ENCODE data around the gene MRTFB.

MRTFB gene

DNA sequence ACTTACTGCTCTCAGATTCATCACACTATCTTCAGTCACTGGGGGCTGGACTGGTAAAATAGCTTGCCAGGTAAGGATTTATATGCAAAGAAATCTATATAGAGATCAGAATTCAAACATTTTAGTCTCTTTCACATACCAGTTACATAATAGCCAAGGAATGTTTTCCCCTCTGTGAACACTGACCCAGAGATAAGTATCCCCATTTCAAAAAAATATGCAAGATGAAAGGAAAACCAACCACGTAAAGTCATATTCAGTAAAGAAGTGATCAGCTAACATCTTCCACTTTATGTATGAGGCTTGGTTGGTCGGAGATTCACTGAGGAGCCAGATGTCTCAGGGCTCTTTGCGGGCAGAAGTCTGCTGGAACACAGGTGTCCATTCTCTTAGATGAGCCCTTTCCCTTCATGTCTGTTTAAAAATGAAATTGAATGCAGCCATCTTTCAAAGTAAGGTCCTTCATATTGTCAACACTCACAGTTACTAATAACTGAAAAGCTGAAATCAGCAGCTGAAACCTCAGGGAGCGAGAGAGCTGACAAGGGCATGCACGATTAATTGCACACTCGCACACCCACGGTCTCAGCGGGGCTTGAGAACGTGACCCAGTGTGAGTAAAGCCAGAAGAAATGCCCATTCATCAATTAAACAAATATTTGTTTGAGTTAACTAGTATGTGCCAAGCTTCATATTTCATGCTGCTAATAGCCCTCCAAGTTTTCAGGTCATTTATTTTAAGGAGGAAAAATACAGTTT, 161.2 kb downstream of the MRTFB start:
- no peak for DNase-seq (ENCODE audit: low spot score)

DNA sequence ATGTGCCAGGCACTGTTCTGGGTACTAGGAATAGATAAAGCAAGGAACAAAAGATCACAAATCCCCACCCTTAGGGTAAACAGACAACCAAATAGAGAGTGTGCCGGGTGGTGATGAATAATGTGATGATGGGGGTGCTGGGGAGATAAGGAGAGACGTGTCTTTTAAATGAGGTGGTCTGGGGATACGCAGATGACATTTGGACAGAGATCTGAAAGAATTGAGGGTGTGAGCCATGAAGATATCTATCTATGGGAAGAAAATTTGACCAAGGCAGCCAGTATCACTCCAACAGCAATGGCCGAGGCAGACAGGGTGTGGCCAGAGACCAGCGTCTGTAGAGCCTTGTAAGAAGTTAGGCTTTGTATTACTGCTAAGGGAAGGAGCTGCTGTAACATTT, 165.3 kb downstream of the MRTFB start:
- no peak for DNase-seq (ENCODE audit: low spot score)

DNA sequence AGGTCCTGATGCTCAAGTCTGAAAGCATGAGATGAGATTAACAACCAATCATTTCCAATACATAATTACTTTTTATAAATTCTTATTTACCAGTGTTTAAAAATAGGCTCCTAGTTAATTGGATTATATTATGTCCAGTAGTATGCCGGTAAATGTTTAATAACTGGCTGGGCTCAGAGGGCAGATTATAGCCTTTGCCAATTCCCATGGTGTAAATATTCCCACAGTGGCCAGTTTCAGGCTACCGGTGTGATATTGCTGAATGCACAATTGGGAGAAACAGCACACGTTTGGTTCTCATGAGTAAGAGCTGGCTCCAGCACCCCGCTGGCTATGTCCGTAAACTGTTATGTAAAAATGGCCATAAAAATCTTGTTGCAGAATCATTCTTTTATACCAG, 167.6 kb downstream of the MRTFB start:
- no peak for DNase-seq (ENCODE audit: low spot score)

DNA sequence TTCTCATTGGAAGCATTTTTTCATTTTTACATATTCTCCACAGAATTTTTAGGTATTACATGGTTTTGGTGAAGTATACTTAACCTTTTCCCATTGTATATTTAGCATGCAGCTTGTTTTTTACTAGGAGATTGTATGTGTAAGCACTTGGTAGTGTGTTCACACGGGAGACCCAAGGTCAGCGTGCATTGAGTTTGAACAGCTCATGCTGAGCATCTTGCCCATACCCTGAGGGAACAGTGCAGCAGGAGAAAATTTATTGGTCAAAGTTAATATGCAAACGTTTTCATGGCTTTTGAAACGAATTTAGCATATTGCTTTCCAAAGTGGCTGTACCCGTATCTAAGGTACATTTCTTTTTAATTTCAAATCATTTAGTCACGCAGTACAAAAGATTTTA, 168.7 kb downstream of the MRTFB start:
- DNase-seq (ENCODE audit: low spot score) = no peak

DNA sequence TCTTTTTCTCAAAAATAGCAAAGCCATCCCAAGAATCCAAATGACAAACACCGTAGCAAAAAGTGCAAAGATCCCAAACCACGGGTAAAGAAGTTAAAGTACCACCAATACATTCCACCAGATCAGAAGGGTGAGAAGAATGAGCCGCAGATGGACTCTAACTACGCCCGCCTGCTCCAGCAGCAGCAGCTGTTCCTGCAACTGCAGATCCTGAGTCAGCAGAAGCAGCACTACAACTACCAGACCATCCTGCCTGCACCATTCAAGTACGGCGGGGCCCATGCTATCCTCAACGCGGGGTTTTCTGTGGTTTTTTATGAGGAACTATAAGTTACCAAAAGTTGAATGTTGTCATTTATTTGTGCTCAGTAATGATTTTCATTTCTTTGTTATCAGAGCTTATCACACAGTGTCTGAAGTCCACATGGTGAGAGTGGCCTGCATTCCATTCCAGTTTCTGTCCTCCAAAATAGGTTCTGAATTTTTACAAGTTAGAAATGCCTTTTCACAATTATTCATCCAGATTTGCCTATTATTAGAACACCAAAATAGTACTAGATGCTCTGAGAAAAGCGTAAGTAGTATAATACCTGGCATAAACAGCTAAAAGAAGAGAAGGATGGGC, 169.2 kb downstream of the MRTFB start:
- DNase-seq (ENCODE audit: low spot score) = no peak

DNA sequence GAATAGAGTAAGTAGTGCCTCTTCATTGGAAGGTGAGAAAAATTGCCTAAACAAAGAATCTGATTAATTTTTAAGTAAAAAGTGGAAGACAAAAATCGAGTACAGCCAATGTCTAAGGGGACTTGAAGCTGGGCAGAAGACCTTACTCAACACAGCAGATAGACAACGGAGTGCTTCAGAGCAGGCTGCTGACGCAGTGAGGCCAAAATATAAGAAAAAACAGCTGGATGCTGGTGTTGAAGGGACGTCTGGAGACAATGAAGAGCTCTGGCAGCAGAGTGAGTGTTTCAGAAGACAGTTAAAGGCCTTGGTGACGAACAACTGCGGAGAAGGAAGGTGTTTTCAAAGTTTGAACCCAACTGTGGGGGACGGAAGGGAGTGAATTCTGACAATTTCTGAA, 169.8 kb downstream of the MRTFB start:
- DNase-seq (ENCODE audit: low spot score) = no peak

DNA sequence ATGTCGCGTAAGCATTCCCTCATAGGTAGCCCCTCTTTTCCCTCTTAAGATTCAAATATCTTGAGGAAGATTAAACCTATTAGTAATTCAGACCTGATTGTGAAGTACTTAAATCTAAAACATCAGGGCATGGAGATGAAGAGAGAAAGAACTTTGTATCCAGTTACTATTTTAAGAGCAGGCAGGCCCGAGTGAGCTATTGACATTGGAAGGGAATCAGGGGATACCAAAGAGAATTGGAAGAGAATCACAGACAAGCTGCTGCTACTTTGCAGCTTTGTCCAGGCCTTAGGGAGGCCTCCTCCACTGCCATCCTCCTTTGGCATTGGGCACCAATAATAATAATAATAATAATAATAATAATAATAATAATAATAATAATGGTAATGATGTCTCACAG, 170.5 kb downstream of the MRTFB start:
- no peak for DNase-seq (ENCODE audit: low spot score)

DNA sequence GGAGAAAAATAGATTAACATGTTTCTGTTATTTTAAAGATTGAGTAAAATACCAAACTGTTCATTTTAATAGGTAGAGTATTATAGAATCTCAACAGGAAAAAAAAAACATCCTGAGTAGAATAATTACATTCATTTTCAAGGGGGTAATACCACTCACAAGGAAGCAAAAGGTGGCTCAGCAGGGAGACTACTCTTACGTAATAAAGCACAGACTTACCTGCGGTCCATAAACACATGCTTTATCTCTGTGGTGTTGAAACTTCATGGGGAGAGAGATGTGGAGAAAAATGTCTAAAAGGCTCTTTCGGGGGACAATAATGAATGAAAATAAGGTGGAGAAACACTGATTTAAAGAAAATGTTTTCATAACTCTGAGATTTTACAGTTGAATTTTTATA, 171.7 kb downstream of the MRTFB start:
- DNase-seq (ENCODE audit: low spot score) = no peak

DNA sequence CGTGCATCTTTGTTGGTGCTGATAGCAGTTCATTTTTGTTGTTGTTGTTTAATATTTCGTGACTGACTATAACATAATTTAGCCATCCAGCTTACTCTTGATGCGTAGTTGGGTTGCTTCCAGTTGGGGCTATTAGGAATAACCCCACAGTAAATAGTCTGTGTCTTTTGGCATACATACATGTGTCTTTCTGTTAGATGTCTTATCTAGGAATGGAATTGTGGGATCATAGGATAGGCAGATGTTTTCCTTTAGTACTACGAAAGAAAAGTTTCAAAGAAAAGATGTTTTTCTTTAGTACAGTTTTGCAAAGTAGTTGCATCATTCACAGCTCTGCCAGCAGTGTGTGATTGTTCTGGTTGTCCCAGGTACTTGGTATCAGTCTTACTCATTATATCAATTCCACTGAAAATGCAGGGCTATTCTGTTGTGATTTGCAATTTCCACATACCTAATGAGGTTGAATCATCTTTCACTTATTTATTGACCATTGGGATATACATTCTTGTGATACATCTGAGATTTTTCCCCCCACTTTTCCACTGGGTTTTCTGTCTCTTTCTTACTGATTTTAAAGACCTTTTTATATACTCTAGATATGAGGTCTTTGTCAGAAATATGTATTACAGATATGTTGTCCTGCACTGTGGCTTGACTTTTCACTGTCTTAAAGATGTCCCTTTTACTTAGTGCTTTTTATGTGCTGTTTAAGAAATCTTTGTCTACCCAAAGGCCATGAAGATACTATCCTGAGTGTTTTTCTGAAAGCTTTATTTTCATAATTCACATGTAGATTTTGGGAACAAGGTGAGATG, 173.3 kb downstream of the MRTFB start:
- DNase-seq (ENCODE audit: low spot score) = no peak

DNA sequence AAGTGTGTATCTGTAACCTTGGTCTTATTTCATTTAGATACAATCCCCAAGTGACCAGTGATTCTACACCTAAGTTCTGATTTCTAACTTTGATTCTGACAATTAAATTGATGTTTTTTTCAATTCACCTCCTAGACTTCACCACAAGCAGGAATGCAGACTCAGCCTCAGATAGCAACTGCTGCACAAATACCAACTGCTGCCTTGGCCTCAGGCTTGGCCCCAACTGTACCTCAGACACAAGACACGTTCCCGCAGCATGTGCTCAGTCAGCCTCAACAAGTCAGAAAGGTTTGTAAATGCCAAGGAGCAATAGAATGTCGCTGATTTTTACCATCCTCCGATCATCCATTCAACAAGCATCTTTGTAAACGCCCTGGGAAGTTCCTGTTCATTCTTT, 177.7 kb downstream of the MRTFB start:
- DNase-seq (ENCODE audit: low spot score) = no peak

DNA sequence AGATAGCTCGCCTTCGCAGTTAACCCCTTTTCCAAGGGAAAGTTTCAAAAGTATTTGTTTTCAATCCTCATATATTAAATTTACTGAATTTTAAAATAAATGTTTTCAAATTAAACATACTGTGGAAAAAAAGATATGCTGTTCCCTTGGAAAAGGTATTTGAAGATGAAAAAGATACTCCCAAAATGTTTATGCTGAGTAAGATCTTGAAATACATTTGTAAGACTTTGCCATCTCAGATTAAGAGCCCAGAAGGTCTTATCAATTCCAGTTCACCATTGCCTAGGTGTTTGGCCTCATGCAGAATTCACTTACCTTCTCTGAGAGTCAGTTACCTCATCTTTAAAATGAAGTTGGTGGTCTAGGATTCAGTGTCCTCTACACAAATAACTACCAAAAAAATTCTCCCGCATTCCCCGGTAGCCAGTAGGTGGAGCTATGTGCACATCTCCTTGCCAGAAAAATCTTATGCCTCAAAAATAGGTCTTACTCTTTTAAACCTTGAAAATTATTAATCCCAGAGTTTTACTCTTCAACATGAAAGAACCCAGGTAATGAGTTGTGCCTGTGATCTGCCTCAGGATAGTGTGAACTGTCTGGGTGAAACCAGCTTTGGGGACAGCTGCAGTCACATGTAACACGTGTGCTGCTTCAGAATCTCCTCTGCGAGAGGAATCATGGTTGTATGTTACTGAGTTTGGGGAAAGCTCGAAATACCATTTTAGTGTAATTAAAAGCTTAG, 178.3 kb downstream of the MRTFB start:
- peak; percentile 68 for DNase-seq (ENCODE audit: low spot score)

DNA sequence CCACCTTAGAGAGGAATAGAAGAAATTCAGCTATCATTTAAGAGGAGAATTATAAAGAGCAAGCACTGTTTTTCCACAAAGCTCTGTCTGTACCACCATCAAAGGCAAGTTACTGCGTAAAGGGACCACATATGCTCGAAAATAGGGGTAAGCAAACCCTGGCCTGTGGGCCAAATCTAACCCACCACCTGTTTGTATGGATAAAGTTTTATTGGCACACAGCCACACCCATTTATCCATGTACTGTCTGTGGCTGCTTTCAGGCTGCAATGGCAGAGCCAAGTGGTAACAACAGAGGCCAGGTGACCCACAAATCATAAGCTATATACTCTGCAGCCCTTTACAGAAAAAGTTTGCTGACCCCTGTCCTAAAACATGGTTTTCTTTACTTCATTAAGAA, 180.3 kb downstream of the MRTFB start:
- DNase-seq (ENCODE audit: low spot score) = no peak

DNA sequence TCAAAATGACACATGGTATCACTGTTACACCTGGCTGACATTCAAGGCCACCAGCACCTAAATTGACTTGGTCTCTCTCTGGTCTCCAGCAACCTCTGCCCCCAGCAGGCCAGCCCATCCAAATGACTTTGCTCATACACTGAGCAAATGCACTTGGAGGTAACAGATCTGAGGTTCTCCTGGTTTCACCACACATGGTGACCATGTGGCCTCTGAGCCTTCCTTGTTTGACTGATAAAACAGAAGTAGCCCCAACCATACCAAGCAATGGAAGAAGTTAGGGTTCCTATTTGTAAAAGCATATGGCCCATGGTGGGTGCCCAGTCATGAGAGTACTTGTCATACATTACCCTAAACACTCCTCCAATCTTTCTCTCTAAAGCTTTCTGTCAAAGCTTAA, 181.7 kb downstream of the MRTFB start:
- DNase-seq (ENCODE audit: low spot score) = no peak

DNA sequence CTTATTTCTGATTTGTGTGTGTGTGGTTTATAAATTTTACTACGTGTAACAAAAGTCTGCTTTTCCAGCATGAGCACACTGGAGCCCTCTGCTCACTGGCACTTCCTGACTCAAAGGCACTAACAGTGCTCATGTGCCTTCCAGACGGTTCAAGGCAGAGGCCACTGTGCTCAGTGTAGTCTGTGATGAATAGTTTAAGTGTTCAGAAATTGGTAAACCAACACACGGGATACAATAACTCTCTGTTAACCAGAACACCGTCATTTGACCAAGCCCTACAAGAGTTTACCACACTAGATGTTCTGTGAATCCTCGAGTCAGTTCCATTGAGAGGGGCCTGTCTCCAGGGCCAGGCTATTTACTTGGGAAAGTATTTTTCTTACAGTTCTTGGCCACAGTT, 191.9 kb downstream of the MRTFB start:
- no peak for DNase-seq (ENCODE audit: low spot score)

DNA sequence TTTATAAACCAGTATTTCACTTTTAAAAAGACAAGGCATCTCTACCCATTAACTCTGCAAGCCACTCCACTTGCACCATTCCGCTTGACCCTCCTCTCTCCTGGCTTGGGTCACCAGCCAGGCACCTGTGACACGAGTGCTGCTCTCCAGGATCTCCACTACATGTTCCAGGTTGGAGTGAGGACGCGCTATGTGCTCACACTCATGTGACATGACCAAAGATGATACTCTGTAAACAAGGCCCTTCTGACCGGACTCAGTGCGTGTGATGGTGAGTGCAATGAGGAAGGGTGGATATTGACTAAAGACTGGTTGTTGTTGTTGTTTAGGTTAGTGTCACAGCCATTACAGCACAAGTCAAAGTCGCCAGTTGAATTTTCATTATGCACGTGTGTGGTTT, 192.7 kb downstream of the MRTFB start:
- no peak for DNase-seq (ENCODE audit: low spot score)

DNA sequence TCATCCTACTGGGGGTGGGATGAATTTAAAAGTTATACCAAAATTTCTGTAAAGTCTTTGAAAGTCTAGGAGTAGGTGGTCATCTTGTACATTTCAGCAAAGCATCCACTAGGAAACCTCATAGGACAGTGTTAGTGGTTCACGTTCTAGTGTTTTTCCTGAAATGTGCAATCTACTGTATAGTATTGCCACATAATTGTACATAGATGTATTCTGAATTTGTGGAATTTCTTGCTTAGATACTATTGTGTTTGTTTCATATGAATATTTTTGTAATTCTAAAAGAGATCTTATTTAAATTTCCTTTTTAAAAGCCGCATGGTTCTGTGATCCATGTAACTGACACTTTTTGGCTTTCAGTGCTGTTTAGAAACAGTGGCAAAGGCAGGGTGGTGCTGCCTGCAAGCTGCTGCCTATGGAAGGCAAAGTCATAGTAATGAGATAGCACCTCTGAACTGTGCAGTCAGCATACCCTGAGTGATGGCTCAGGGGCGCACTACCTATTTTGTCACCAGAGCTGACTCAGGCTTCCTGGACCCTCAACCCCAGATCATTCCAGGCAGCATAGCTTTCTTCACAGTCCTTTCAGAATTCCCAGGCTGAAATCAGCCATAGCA, 193.3 kb downstream of the MRTFB start:
- no peak for DNase-seq (ENCODE audit: low spot score)

DNA sequence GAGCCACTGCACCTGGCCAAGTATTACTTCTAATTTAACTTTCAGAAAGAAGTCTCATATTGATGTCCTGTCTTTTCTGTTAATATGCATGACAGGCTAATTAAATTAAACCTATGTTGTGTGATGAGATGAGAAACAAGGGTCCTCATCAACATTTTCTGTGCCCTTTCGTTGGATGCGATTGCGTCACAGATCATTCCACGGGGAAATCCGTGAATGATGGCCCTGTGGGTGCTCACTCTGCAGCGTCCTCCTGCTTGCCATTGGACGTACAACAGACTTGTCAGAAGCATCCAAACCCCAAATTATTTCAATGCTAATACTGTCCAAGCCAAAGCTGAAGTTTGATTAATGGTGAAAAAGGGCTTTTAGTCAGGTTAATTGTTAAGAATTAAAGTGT, 197.0 kb downstream of the MRTFB start:
- no peak for DNase-seq (ENCODE audit: low spot score)

DNA sequence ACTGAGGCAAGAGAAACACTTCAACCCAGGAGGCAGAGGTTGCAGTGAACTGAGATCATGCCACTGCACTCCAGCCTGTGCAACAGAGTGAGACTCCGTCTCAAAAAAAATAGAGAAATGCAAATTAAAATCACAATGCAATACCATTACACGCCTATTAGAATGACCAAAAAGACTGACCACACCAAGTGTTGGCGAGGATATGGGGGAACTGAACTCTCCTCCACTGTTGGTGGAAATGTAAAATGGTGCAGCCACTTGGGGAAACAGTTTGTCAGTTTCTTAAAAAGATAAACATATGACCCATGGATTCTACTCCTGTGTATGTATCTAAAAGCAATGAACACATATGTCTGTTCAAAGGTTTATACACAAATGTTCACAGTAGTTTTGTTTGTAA, 204.8 kb downstream of the MRTFB start:
- DNase-seq (ENCODE audit: low spot score) = no peak

DNA sequence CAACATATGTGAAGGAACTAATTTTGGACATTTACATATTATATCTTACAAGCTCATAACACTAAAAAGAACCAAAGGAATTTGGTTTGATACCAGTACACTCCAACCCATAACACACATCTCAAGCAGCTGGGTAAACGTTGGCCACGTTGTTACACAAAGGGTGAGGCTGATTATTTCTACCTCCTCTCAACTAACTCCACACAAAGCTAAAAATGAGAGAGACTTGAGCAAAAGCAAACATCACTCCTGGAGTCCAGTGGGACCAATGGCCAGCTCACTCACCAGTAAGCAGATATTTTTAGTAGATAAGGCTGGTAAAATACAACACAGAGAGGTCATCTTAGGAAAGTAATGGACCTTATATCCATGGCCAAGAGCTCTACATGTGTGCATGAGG, 207.6 kb downstream of the MRTFB start:
- no peak for DNase-seq (ENCODE audit: low spot score)

DNA sequence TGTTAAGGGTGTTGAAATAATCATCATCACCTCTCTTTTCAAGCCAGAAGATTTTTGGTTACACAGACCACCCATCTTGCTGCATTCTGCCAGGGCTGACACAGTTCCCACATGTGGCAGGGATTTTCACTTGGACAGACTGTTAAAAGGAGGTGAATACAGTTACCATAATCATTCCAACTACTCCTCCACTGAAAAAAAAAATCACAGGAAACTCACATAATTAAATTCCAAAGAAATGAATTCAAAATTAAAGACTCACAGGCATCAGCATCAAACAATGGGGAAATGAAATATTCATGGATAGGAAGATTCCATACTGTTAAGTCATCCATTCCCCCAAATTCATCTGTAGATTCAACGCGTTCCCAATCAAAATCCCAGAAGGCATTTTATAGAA, 209.4 kb downstream of the MRTFB start:
- DNase-seq (ENCODE audit: low spot score) = no peak

DNA sequence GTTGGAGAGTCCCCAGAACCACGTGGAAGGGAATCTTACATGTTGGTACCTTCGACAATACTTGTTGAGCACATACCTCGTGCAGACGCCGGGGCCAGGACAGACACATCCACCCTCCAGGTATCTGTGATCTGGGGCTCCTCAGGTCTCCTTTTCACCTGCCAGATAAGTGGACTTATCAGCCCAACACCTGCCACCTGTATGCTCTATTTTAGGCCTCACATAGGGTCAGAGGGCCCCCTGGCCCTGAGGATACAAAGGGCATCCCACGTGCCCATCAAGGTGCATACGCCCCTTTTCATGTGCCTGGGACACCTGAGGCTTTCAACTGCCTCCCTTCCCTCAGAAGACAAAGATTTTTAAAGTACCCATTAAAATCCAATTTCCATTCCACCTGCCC, 212.7 kb downstream of the MRTFB start:
- peak; percentile 16 for DNase-seq (ENCODE audit: low spot score)

DNA sequence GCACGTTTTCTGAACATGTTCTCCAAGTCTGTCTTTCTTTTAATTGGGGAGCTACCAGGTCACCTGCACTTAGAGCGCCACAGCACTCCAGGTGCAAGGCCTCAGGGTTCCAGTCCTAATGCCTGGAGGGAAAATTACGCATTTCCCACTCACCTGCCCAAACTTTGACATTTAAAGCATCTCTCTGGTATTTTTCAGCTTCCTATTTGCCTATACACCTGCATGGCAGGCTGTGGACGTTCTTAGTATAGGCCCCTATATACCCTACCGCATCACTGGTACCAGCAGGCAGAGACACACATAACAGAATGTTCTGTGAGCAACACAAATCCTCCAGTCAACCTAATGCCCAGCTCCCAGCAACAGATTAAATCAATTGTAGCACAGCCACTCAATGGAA, 213.3 kb downstream of the MRTFB start:
- no peak for DNase-seq (ENCODE audit: low spot score)
